ENCODE data around the gene MGAT4A. TPM values are rescaled to one million over a fixed set of nuclear protein-coding genes. Genes with fewer than 3 reads are reported as not detected.
A peak's percentile ranks its signal among the peaks of the same experiment; 100 is the strongest.

Gene MGAT4A
- total RNA-seq, 1 donor from 2014 or later = 12.2 TPM

GRCh38 chr2:98749066-98749450 lies 18.1 kb upstream of the MGAT4A start:
- H3K27me3 Mint-ChIP-seq (ENCODE audit: low read depth) = peaks cover 9% of the 10 kb centered on the region
- no peak for TF ChIP-seq CTCF (conservative IDR thresholded peaks at IDR 0.05)
- no peaks in the 10 kb centered on the region for H3K36me3 Mint-ChIP-seq (ENCODE audit: low read depth)
- peak overlapping the region; percentile 15 for H3K27ac Mint-ChIP-seq (ENCODE audit: unreplicated experiment)
- DNase-seq (ENCODE audit: low read depth, low spot score) = no peak
- H3K4me3 Mint-ChIP-seq = no peak overlapping the region
- H3K4me1 Mint-ChIP-seq = peaks cover 16% of the 10 kb centered on the region
- no peaks in the 10 kb centered on the region for H3K9me3 Mint-ChIP-seq

GRCh38 chr2:98748292-98749065 lies 17.5 kb upstream of the MGAT4A start:
- peak overlapping the region; percentile 15 for H3K27ac Mint-ChIP-seq (ENCODE audit: unreplicated experiment)
- H3K4me1 Mint-ChIP-seq = peaks cover 16% of the 10 kb centered on the region
- TF ChIP-seq CTCF (conservative IDR thresholded peaks at IDR 0.05) = no peak
- no peaks in the 10 kb centered on the region for H3K9me3 Mint-ChIP-seq
- H3K4me3 Mint-ChIP-seq = no peak overlapping the region
- no peak for DNase-seq (ENCODE audit: low read depth, low spot score)
- no peaks in the 10 kb centered on the region for H3K36me3 Mint-ChIP-seq (ENCODE audit: low read depth)
- H3K27me3 Mint-ChIP-seq (ENCODE audit: low read depth) = peaks cover 5% of the 10 kb centered on the region

GRCh38 chr2:98747888-98748287 lies 17.0 kb upstream of the MGAT4A start:
- Mint-ChIP-seq H3K9me3 (no peaks in the 10 kb centered on the region), H3K4me1 (peaks cover 16% of the 10 kb centered on the region), H3K27ac (ENCODE audit: unreplicated experiment) (no peak overlapping the region), H3K4me3 (no peak overlapping the region), H3K36me3 (ENCODE audit: low read depth) (no peaks in the 10 kb centered on the region), H3K27me3 (ENCODE audit: low read depth) (no peaks in the 10 kb centered on the region)
- no peak for TF ChIP-seq CTCF (conservative IDR thresholded peaks at IDR 0.05)
- DNase-seq (ENCODE audit: low read depth, low spot score) = no peak

GRCh38 chr2:98746426-98746825 lies 15.5 kb upstream of the MGAT4A start:
- no peak for DNase-seq (ENCODE audit: low read depth, low spot score)
- H3K4me1 Mint-ChIP-seq = peaks cover 16% of the 10 kb centered on the region
- no peaks in the 10 kb centered on the region for H3K27me3 Mint-ChIP-seq (ENCODE audit: low read depth)
- no peak for TF ChIP-seq CTCF (conservative IDR thresholded peaks at IDR 0.05)
- no peak overlapping the region for H3K4me3 Mint-ChIP-seq
- H3K9me3 Mint-ChIP-seq = no peaks in the 10 kb centered on the region
- no peaks in the 10 kb centered on the region for H3K36me3 Mint-ChIP-seq (ENCODE audit: low read depth)
- H3K27ac Mint-ChIP-seq (ENCODE audit: unreplicated experiment) = no peak overlapping the region

GRCh38 chr2:98744595-98744994 lies 13.7 kb upstream of the MGAT4A start:
- no peak for TF ChIP-seq CTCF (conservative IDR thresholded peaks at IDR 0.05)
- Mint-ChIP-seq H3K4me3 (no peak overlapping the region), H3K27ac (ENCODE audit: unreplicated experiment) (no peak overlapping the region), H3K4me1 (peaks cover 16% of the 10 kb centered on the region), H3K27me3 (ENCODE audit: low read depth) (no peaks in the 10 kb centered on the region), H3K36me3 (ENCODE audit: low read depth) (no peaks in the 10 kb centered on the region), H3K9me3 (no peaks in the 10 kb centered on the region)
- no peak for DNase-seq (ENCODE audit: low read depth, low spot score)
